GM18502 (cell line): ENCODE results near the gene KHSRP.
A peak's percentile ranks its signal among the peaks of the same experiment; 100 is the strongest.

Experiments
- ATAC-seq: cut with Tn5 transposase; IDR thresholded peaks from one replicate; pipeline ENCODE4 v1.9.1; 2021; ENCODE audit warnings: mild to moderate bottlenecking; ENCODE audit not compliant: unreplicated experiment, poor library complexity

The KHSRP gene, protein sequence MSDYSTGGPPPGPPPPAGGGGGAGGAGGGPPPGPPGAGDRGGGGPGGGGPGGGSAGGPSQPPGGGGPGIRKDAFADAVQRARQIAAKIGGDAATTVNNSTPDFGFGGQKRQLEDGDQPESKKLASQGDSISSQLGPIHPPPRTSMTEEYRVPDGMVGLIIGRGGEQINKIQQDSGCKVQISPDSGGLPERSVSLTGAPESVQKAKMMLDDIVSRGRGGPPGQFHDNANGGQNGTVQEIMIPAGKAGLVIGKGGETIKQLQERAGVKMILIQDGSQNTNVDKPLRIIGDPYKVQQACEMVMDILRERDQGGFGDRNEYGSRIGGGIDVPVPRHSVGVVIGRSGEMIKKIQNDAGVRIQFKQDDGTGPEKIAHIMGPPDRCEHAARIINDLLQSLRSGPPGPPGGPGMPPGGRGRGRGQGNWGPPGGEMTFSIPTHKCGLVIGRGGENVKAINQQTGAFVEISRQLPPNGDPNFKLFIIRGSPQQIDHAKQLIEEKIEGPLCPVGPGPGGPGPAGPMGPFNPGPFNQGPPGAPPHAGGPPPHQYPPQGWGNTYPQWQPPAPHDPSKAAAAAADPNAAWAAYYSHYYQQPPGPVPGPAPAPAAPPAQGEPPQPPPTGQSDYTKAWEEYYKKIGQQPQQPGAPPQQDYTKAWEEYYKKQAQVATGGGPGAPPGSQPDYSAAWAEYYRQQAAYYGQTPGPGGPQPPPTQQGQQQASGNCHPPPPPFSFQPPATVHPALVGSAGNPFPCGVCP

GRCh38 chr19:6424195-6424938, at the start of gene KHSRP:
KHSRP (minus strand) TSS chr19:6424811; CDS start chr19:6424701, 110 bp downstream.
- ATAC-seq, result no peak

DNA sequence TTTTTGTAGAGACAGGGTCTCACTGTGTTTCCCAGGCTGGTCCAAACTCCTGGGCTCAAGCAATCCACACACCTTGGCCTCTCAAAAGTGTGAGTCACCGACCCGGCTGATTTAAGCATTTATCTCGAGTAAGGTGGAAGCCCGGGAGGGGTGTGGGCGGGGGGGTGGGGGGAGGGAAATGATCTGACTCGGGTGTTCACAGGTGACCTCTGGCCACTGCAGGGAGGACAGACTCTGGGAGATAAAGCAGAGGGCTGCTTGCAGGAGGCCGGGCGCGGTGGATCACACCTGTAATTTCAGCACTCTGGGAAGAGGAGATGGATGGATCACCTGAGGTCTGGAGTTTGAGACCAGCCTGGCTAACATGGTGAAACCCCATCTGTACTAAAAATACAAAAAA, 49.0 kb upstream of the KHSRP start:
- no peak for ATAC-seq

DNA sequence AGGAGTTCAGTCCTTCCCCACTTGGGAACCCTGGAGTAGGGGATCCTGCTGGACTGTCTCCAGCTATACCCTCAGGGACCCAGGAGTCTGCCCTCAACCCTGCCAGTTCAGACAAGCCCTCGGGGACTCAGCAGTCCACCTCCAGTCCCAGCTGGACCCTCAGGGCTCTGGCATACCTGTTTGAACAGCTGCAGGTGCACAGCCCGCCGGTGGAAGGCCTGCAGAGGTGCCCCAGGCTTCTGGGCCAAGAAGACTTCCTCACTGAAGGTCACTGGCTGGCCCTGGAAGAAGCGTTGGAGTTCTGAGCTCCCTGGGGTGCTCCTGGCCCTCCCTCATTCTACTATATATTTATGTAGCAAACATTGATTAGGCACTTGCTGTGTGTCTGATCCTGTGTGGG, 48.1 kb upstream of the KHSRP start:
- no peak for ATAC-seq

DNA sequence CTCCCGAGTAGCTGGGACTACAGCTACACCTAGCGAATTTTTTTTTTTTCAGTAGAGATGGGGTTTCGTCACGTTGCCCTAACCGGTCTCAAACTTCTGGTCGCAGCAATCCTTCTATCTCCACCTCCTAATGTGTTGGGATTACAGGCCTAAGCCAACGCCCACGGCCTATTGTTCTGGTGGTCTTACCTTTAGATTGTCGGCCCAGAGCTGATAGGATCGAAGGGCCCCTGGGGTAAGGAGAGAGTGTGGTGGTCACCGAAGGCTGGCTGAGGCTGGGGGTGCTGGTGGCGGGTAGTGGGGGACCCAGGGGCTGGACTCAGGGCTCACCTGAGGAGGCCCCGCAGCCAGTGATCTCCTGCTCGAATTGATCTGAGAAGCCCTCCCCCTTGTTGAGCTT, 46.5 kb upstream of the KHSRP start:
- no peak for ATAC-seq

DNA sequence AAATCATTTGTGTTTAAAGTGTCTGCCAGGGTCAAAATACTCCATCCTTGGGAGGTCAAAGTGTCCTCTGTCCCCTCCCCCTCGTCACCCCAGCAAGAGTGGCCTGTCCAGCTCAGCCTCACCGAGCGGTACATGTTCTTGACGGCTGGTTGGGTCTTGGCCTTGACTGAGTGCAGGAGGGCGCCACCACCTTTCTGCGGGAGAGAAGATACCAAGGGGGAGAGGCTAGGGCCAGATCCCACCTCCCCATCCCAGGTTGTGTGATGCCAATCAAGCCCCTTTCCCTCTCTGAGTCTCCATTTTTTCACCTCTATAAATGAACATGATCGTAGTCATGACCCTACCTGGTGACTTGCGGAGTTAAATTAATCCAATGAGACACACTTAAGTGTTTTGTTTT, 45.6 kb upstream of the KHSRP start:
- no peak for ATAC-seq

DNA sequence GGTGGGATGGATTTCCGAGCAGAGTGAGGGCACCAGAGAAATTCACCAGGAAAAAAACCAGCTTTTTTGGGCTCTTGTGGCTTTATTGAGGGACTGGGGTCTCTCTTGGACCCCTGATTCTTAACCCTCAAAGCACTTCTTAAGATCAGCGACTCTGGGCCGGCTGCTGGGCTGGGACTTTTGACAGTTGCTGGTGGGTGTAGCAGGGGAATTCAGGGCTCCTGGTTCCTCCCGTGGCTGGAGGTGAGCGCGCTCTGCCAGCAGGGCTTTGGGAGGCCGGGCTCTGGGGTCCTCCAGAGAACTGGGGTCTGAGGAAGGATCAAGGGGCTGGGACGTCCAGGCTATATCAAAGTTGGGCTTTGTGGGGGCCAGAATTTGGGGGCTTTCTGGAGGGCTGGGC, 42.8 kb upstream of the KHSRP start:
- no peak for ATAC-seq

GRCh38 chr19:6466526-6467248, 42.1 kb upstream of the KHSRP start:
- no peak for ATAC-seq

DNA sequence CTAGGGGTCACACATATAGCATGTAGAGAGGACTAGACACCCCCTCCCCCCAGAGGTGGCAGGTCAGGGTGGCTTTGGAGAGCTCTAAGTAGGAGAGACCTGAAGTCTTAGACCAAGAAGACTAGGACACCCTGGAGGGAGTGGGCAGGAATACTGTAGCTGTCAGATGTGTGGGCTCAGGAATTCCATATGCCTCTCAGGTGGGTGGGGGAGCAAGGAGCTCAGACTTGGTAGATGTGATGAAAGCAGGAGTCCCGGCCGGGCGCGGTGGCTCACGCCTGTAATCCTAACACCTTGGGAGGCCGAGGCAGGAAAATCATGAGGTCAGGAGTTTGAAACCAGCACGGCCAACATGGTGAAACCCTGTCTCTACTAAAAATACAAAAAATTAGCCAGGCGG, 41.1 kb upstream of the KHSRP start:
- no peak for ATAC-seq

DNA sequence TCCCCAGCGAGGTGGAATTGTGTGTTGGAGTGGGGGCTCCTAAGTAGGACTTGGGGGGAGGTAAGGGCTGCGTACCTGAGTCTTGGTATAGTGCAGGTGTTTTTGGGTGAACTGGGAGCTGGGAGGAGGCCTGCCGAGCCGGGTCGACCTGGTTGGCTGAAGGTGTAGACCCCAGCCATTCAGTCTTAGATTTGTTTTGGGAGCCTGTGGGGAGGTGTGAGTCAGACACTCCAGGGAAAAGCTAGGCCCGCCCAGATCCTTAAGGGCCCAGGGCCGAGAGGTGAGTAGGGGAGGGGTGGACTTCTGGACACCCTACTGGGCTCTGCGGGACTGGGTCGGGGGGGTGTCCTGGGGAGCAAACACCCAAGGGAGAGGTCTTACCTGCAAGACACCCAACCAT, 40.4 kb upstream of the KHSRP start:
- ATAC-seq, result no peak

DNA sequence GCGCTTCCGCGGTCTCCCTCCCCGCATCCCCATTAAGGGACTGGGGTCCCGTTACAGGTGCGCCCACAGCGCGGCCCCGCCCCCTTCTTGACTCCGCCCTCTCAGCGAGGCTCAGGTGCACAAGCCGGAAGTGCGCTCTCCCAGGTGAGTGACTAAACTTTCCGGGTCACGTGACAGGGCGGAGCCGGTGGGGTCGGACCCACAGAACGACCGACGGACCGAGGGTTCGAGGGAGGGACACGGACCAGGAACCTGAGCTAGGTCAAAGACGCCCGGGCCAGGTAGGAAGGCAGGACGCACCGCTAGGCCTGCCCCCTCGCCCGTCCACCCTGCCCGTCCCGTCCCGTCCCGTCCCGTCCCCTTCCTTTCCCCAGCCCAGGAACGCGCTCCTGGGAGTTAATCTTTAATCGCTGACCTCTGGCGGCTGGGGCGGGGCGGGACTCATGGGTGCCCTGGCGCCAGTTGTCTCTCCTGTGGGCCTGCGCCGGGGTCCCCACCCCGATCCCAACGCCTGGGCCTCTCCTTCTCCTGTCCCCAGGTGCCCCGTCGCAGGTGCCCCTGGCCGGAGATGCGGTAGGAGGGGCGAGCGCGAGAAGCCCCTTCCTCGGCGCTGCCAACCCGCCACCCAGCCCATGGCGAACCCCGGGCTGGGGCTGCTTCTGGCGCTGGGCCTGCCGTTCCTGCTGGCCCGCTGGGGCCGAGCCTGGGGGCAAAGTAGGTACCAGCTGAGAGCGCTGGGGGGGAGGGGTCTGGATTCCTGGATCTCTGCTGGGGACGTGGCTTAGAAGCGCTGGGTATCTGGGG, 39.7 kb upstream of the KHSRP start, which contains the start of gene CRB3:
Gene CRB3 (plus strand): TSS at position 202 of the 804 bp plus-strand sequence. CDS start 431 bp downstream, at position 633.
- no peak for ATAC-seq

DNA sequence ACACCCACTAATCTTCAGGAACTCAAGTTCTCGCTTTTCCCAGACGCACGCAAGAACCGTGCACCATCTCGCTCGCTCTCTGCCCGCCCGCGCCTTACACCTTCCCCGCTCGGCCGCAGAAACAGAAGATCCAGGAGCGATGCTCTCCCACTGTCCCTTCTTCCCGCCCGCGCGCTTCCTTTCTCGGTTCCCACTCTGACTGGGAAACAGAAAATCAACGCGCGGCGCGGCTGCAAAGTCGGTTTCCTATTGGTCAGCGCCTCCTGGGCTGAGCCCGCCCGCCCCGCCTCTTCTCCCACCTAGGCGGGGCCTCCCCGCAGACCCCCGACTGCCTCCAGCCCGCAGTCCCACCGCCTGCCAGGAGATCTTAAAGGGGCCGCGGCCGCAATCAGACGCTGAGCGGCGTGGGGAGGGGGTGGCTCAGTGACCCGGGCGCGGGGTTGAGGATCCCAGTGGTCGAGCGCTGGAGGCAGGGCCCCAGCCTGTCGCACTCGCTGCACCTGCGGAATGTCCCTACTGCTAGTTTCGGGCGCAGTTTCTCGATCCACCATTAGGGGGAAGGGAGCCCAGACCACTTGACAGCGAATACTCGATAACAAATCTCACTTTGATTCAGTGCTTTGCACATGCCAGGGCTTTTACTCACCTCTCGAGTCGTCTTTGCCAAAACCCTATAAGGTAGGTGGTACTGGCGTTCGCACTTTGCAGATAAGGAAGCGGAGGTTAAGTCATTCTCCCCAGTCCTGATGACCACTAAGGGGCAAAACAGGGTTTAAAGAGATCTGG, 35.7 kb upstream of the KHSRP start:
- ATAC-seq, result peak; percentile 78

DNA sequence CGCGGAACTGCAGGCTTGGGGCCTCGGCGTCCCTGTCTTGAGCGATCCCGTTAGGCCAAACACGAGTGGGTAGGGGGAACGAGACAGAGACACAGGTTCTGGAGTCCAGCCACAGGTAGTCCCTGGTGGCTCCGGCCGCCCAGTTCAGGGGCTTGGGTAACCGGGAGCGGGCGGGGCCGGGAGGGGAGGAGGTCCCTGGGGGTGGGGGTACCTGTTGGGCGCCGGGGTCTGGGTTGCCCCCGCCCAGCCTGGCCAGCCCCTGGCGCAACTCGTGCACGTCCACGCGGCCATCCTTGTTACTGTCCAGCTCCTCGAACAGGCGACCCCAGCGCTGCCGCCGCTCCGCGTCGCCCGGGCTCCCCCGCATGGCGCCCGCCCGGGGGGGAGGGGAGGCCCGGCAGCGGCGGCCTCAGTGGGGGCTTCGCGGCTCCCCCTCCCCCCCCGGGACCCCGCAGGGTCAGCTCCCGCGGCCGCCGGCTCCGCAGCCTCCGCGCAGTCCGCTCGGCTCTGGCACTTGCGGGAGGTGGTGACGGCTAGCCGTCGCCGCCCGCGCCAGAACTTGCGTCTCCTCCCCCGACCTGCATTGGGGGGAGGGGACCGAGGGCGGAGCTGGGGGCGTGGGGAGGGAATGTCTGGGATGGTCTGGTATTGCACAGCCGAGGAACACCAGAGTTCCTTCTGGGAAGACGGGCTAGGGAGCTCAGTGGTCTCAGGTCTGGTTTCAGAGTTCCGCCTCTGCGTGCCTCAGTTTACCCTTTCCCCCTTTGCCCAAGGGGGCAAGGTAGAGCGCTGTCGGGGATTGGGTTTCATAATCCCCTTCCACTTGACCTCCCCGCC, 34.9 kb upstream of the KHSRP start, which contains the start of gene SLC25A23:
Gene SLC25A23 (minus strand): TSS at position 531 of the 837 bp plus-strand sequence. CDS start 164 bp downstream, at position 367.
- peak; percentile 36 for ATAC-seq

GRCh38 chr19:6458695-6459261, 34.2 kb upstream of the KHSRP start:
- no peak for ATAC-seq

DNA sequence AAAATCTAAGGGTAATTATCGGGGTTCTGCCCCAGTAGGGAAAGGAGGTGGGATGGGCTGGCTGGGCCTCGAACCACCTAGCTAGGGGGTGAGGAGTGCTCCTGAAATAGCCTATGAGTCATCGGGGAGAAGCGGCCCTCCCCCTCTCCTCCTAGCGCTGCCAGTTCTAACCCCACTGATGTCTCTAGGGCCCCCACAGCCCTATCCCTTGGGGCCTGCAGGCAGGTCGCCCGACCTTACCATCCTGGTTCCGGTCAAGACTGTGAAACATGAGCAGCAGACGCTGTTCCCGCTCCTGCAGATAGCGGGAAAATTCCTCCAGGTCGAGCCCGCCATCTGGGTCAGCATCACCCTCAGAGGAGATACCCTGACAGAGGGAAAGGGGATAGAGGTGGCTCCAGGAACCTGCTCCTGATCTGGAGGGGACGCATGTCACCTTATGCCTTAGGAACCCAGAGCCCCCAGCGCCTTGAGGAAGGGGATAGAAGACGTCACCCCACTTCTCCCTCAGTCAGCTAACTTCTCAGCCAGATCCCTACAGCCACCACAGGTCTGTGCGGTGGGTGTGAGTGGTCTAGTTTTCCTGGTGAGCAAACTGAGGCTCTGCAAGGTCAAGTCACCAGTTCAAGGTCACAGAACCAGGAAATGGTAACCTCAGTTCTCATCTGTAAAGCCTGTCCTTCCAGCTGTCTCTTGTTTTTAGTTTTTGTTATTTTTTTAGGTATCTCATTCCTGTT, 33.5 kb upstream of the KHSRP start:
- no peak for ATAC-seq

GRCh38 chr19:6455924-6456323, 31.3 kb upstream of the KHSRP start:
- ATAC-seq, result no peak

DNA sequence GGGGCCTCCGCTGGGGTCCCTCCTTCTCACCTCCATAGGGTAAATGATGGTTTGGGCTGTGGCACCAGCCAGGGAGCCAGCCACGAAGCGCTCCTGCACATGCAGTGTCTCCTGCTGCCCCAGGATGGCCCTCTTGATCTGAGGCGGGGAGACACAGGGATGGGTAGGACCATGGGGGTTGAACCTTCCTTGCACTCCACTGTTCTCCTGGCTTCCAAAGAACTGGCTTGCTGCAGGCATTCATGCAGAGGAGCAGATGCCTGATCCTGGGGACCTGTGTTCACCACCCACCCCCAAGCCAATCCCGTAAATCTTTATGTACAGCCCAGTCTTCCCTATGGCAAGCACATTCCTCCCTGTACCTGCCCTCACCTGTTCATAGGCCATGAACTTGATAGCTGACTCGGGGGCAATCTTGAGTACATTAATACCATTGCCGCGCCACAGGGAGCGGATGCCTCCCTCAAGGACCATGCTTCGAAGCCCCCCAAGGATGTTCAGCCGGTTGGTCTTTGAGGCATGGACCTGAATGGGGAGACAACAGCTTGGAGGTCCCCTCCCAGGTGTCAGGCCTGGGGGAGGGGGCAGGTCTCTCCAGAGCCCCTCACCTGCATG, 29.4 kb upstream of the KHSRP start:
- no peak for ATAC-seq
